GM12864 (cell line): ENCODE results near the gene ZRANB3.

Experiments used
- DNase-seq: peaks from one replicate; pipeline ENCODE4 v3.0.0-alpha.2; 2011; ENCODE audit warnings: low read depth
- H3K4me3 ChIP-seq: 2 replicates; pipeline ENCODE4 v1.5.1; 2011; ENCODE audit warnings: mild to moderate bottlenecking, low read depth, low read length, control low read depth
- TF ChIP-seq, protein P1 (sequence below): IDR thresholded peaks from 2 replicates; pipeline ENCODE4 v1.5.1; 2011; ENCODE audit warnings: low read depth, mild to moderate bottlenecking, moderate library complexity, low read length, control low read depth, inconsistent platforms; ENCODE audit errors: missing control alignments

The ZRANB3 gene

DNA sequence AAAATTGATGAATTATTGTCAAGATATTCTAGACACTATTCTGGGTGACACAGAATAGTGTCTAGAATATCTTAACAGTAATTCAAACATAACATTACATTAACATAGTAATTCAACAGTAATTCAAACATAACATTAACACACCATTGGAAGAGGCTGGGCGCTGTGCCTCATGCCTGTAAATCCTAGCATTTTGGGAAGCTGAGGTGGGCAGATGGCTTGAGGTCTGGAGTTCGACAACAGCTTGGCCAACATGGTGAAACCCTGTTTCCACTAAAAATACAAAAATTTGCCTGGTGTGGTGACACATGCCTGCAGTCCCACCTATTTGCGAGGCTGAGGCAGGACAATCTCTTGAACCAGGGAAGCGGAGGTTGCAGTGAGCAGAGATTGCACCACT is 195.8 kb downstream of the ZRANB3 start:
- no peak for DNase-seq
- TF ChIP-seq, protein P1, sequence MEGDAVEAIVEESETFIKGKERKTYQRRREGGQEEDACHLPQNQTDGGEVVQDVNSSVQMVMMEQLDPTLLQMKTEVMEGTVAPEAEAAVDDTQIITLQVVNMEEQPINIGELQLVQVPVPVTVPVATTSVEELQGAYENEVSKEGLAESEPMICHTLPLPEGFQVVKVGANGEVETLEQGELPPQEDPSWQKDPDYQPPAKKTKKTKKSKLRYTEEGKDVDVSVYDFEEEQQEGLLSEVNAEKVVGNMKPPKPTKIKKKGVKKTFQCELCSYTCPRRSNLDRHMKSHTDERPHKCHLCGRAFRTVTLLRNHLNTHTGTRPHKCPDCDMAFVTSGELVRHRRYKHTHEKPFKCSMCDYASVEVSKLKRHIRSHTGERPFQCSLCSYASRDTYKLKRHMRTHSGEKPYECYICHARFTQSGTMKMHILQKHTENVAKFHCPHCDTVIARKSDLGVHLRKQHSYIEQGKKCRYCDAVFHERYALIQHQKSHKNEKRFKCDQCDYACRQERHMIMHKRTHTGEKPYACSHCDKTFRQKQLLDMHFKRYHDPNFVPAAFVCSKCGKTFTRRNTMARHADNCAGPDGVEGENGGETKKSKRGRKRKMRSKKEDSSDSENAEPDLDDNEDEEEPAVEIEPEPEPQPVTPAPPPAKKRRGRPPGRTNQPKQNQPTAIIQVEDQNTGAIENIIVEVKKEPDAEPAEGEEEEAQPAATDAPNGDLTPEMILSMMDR = no peak
- no peak overlapping the region for H3K4me3 ChIP-seq

- TF ChIP-seq, protein P1 = no peak
- no peak for DNase-seq
- H3K4me3 ChIP-seq = no peak overlapping the region
Observed at GRCh38 chr2:135327146-135327545, 203.9 kb downstream of the ZRANB3 start.

- no peak overlapping the region for H3K4me3 ChIP-seq
- no peak for DNase-seq
- TF ChIP-seq, protein P1 = no peak
Observed at GRCh38 chr2:135320465-135321355, 210.3 kb downstream of the ZRANB3 start.

GRCh38 chr2:135318808-135319207 is 212.2 kb downstream of the ZRANB3 start:
- no peak overlapping the region for H3K4me3 ChIP-seq
- no peak for DNase-seq
- TF ChIP-seq, protein P1 = no peak

DNA sequence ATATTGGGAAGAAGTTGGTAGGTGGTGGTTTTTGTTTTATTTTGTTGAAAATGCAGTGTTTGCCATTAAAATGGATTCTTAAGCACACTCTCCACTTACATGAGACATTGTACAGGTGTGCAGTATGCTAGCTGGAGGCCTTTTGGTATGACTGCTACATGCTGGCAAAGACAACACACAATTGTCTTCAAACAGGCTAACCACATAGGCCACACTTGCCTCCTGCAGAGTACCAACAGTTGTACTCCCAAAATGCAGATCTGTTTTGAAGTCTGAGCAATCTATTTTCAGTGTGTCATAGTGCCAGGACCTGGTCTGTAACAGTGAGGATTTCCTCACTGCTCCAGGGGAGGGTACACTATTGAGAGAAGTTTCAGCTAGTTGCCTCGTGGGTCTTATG is 213.6 kb downstream of the ZRANB3 start:
- no peak overlapping the region for H3K4me3 ChIP-seq
- no peak for DNase-seq
- TF ChIP-seq, protein P1 = no peak

GRCh38 chr2:135311962-135312361 is 219.1 kb downstream of the ZRANB3 start:
- TF ChIP-seq, protein P1 = no peak
- no peak for DNase-seq
- H3K4me3 ChIP-seq = no peak overlapping the region

GRCh38 chr2:135311268-135311667 is 219.8 kb downstream of the ZRANB3 start:
- DNase-seq = no peak
- TF ChIP-seq, protein P1 = no peak
- H3K4me3 ChIP-seq = no peak overlapping the region
